Stromal cell of bone marrow (primary cell): ENCODE measurements around the gene PPP4R2.
"Not testable (repeated sequence)": the region's sequence is repeated elsewhere in the genome, so short reads cannot be mapped to it uniquely, and the experiment has no call there.

Experiments used
- DNase-seq: peaks from one replicate; pipeline ENCODE4 v3.0.0-alpha.2; 2012; ENCODE audit warnings: low read depth

PPP4R2 gene

GRCh38 chr3:73026111-73026759 is 29.6 kb downstream of the PPP4R2 start:
- no peak for DNase-seq

GRCh38 chr3:73026760-73027113 is 30.1 kb downstream of the PPP4R2 start:
- DNase-seq, result no peak

GRCh38 chr3:73028803-73029202 is 32.2 kb downstream of the PPP4R2 start:
- no peak for DNase-seq

- DNase-seq, result peak; percentile 74
Measured at GRCh38 chr3:73029321-73029796, 32.7 kb downstream of the PPP4R2 start.

GRCh38 chr3:73030073-73030597 is 33.5 kb downstream of the PPP4R2 start:
- no peak for DNase-seq

GRCh38 chr3:73031573-73032103 is 35.0 kb downstream of the PPP4R2 start:
- DNase-seq, result no peak

- DNase-seq, result no peak
Measured at GRCh38 chr3:73036694-73037591, 40.3 kb downstream of the PPP4R2 start.

GRCh38 chr3:73041537-73041936 is 44.9 kb downstream of the PPP4R2 start:
- no peak for DNase-seq

- DNase-seq, result no peak
Measured at GRCh38 chr3:73043414-73043813, 46.8 kb downstream of the PPP4R2 start.

GRCh38 chr3:73045391-73045790 is 48.8 kb downstream of the PPP4R2 start:
- no peak for DNase-seq

GRCh38 chr3:73046195-73046594 is 49.6 kb downstream of the PPP4R2 start:
- no peak for DNase-seq

GRCh38 chr3:73049319-73049718 is 52.7 kb downstream of the PPP4R2 start:
- DNase-seq, result no peak

GRCh38 chr3:73052857-73053256 is 56.2 kb downstream of the PPP4R2 start:
- DNase-seq, result no peak

- no peak for DNase-seq
Measured at GRCh38 chr3:73055583-73055982, 59.0 kb downstream of the PPP4R2 start.

GRCh38 chr3:73056014-73056844 is 59.6 kb downstream of the PPP4R2 start:
- no peak for DNase-seq

- DNase-seq, result no peak
Measured at GRCh38 chr3:73056845-73057150, 60.2 kb downstream of the PPP4R2 start.

- DNase-seq, result no peak
Measured at GRCh38 chr3:73060302-73060723, 63.7 kb downstream of the PPP4R2 start.

- DNase-seq, result no peak
Measured at GRCh38 chr3:73061416-73061815, 64.8 kb downstream of the PPP4R2 start, which contains the start of gene EBLN2. Gene EBLN2 (plus strand): TSS chr3:73061659. CDS start chr3:73062082, 423 bp downstream.

GRCh38 chr3:73066243-73066642 is 69.6 kb downstream of the PPP4R2 start:
- DNase-seq, result not testable (repeated sequence)

- no peak for DNase-seq
Measured at GRCh38 chr3:73068419-73068818, 71.8 kb downstream of the PPP4R2 start.

- no peak for DNase-seq
Measured at GRCh38 chr3:73069187-73069586, 72.6 kb downstream of the PPP4R2 start.
